HAP-1 (cell line): ENCODE data around the gene SLC39A11.
"Not testable (repeated sequence)": the region's sequence is repeated elsewhere in the genome, so short reads cannot be mapped to it uniquely, and the experiment has no call there.

Experiments used
- DNase-seq, 2 experiments: peaks; one replicate each; pipeline ENCODE4 v3.0.0-alpha.2; 2016 to 2020; ENCODE audit warnings: low spot score in 2 of 2
- H3K27me3 ChIP-seq: fragments of 250-450 bp; sonication (Bioruptor Pico); 2 replicates; pipeline ENCODE4 v1.5.1; 2020; ENCODE audit warnings: low read depth, mild to moderate bottlenecking, moderate library complexity
- H3K36me3 ChIP-seq: fragments of 250-450 bp; sonication (Bioruptor Pico); replicated peaks from 2 replicates; pipeline ENCODE4 v1.5.1; 2020; ENCODE audit warnings: mild to moderate bottlenecking
- H3K4me1 ChIP-seq: fragments of 250-450 bp; sonication (Bioruptor Pico); 2 replicates; pipeline ENCODE4 v1.5.1; 2020; ENCODE audit warnings: mild to moderate bottlenecking
- H3K4me3 ChIP-seq: fragments of 250-450 bp; sonication (Bioruptor Pico); 2 replicates; pipeline ENCODE4 v1.5.1; 2020; ENCODE audit warnings: mild to moderate bottlenecking, moderate library complexity
- H3K9me3 ChIP-seq: fragments of 250-450 bp; sonication (Bioruptor Pico); 2 replicates; pipeline ENCODE4 v1.5.1; 2020; ENCODE audit warnings: mild to moderate bottlenecking, moderate library complexity
- in situ Hi-C: fragments of 300-500 bp; cut with MboI; formaldehyde crosslinking; loops from 3 replicates; pipeline ENCODE4 v1.14.3; 2020; ENCODE audit warnings: low sequenced_read_pairs, inconsistent platforms, mixed read lengths

Gene SLC39A11

DNA sequence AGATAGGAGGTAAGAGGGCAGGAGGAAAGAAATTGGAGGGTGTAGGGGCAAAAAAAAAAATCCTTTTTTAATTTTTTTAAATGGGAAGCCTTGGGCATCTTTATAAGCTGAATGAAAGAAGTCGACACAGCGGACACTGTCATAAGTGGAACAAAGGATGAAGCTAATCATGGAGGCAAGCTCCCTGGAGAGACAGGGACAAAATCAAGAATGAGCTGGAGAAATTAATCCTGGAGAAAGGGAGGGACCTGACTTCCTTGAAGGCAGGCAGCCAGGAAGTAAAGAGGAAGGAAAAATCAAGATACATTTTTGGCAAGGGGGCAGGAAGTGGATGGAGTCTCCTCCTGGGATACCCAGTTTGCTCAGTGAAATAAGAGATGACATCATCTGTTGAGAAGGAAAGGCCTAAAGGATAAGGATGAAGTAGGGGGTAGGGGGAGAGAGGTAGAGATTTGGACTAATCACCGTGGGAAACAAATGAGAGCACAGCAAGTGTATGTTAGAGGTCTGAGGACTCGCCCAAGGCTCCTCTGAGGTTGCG is 179.3 kb downstream of the SLC39A11 start:
- no peak overlapping the region for H3K4me3 ChIP-seq
- in situ Hi-C loops: no loop called here
- no peaks in the 10 kb centered on the region for H3K9me3 ChIP-seq
- H3K4me1 ChIP-seq: no peaks in the 10 kb centered on the region
- H3K36me3 ChIP-seq: no peaks in the 10 kb centered on the region
- DNase-seq: no peak
- H3K27me3 ChIP-seq: no peaks in the 10 kb centered on the region

DNA sequence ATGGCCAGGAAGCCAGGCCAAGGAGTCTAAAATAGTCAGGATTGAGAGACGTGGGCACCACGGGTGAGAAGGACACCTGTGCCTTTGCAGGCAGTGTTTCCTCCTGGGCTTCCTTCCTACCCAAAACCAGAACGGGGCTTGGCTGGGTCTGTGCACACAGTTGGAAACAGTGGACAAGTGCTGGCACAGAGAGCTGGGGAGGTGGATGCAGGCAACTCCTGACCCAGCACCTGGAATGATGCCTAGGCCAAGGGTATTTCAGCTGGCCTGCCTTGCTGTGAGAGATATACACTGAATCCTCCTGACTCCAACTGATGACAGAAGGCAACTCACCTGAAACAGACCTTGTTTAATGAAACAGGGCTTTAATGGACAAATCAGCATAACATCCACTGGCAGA is 186.2 kb downstream of the SLC39A11 start:
- DNase-seq: no peak
- Histone ChIP-seq H3K4me3 (no peak overlapping the region), H3K36me3 (no peaks in the 10 kb centered on the region), H3K9me3 (no peaks in the 10 kb centered on the region), H3K4me1 (no peaks in the 10 kb centered on the region), H3K27me3 (no peaks in the 10 kb centered on the region)
- in situ Hi-C loops: no loop called here

DNA sequence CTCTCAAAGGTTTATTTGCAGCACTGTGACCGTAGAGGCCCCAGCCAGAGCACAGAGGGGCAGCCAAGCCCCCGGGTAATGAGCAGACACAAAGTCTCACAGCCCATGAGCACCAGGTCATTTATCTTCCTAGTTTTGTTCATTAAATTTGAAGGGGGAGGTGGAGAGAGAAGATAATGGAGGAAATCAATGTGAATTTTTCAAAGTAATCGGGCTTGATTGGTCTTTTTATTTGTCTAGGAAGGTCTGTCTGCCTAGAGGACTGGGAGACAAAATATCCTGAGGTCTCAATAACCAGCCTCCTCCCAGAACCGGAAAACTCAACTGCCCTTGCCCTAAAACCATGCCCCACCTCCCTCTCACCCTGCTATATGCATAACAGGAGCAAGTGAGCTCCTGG is 189.0 kb downstream of the SLC39A11 start:
- H3K4me1 ChIP-seq: no peaks in the 10 kb centered on the region
- no peak overlapping the region for H3K4me3 ChIP-seq
- no peak for DNase-seq
- H3K27me3 ChIP-seq: no peaks in the 10 kb centered on the region
- H3K36me3 ChIP-seq: no peaks in the 10 kb centered on the region
- in situ Hi-C loops: no loop called here
- H3K9me3 ChIP-seq: no peaks in the 10 kb centered on the region

- no peaks in the 10 kb centered on the region for H3K36me3 ChIP-seq
- no peaks in the 10 kb centered on the region for H3K9me3 ChIP-seq
- H3K4me3 ChIP-seq: no peak overlapping the region
- no peaks in the 10 kb centered on the region for H3K4me1 ChIP-seq
- in situ Hi-C loops: no loop called here
- no peaks in the 10 kb centered on the region for H3K27me3 ChIP-seq
- DNase-seq: no peak
Observed at GRCh38 chr17:72901657-72902056, 190.8 kb downstream of the SLC39A11 start.

DNA sequence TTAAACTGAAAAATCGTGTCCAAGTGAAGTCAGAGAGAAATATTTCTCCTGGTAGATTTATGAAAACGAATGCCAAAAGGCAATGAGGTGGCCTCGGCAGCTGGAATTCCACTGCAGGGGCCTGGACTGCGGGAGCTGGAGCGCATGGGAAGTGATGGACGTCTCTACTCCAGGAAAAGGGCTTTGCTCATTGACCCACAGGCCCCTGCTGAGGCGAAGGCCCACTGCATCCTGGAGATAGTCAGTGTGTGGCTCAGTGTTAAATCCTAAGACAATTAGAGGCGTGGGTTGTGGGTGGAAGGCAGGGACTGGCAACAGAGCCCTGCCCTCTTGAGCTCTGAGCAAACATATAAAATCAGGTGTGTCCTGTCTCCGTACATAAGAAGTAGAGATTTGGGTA is 191.4 kb downstream of the SLC39A11 start:
- no peaks in the 10 kb centered on the region for H3K36me3 ChIP-seq
- in situ Hi-C loops: no loop called here
- H3K27me3 ChIP-seq: no peaks in the 10 kb centered on the region
- no peaks in the 10 kb centered on the region for H3K4me1 ChIP-seq
- DNase-seq: no peak
- H3K9me3 ChIP-seq: no peaks in the 10 kb centered on the region
- H3K4me3 ChIP-seq: no peak overlapping the region

DNA sequence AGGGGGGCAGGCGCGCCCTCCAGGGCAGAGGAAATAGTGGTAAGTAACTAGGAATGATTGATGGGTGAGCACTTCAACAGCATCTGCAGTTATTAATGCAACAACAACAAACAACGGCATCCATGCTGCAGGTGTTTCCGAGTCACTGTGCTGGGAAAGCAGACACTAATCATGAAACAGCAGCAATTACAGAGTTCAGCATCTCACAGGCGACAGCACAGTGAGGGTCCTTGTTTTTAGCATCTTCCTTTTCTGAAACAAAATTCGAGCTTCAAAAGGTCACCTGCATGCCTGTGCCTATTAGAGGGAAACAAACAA is 191.9 kb downstream of the SLC39A11 start:
- H3K36me3 ChIP-seq: no peaks in the 10 kb centered on the region
- H3K4me1 ChIP-seq: no peaks in the 10 kb centered on the region
- no peaks in the 10 kb centered on the region for H3K27me3 ChIP-seq
- in situ Hi-C loops: no loop called here
- H3K9me3 ChIP-seq: no peaks in the 10 kb centered on the region
- DNase-seq: no peak
- H3K4me3 ChIP-seq: no peak overlapping the region

DNA sequence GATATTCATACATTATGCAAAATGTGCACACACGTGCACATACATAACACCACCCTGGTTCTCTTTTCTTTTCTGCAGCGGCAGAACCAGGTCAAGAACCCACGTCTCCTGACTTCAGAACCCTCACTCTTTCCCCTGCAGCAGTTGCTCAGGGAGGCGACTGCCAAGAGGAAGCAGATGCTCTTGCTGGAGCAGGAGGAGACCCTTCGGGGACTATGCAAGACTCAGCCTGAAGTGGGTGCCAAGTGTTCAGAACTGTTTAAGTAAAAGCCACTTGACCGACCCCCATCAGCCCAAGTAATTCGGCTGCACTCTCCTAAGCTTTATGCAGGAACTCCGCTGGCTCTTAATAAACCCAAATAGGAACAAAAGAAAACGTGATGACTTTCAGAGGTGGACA is 193.8 kb downstream of the SLC39A11 start:
- Histone ChIP-seq H3K9me3 (no peaks in the 10 kb centered on the region), H3K4me1 (no peaks in the 10 kb centered on the region), H3K36me3 (no peaks in the 10 kb centered on the region), H3K27me3 (no peaks in the 10 kb centered on the region), H3K4me3 (no peak overlapping the region)
- in situ Hi-C loops: no loop called here
- DNase-seq: no peak

DNA sequence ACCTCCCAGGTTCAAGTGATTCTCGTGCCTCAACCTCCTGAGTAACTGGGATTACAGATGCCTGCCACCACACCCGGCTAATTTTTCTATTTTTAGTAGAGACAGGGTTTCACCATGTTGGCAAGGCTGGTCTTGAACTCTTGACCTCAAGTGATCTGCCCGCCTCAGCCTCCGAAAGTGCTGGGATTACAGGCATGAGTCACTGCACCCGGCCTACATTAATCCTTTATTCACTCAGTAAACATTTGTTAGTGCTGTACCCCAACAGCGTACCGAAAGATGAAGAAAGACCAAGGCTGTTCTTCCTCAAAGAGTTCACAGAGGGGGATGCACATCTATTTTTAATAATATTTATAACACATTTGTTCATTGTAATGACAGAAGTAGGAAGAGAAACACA is 196.2 kb downstream of the SLC39A11 start:
- in situ Hi-C loops, H3K4me3 ChIP-seq, H3K9me3 ChIP-seq, DNase-seq, H3K36me3 ChIP-seq, H3K27me3 ChIP-seq, H3K4me1 ChIP-seq: not testable (repeated sequence)

DNA sequence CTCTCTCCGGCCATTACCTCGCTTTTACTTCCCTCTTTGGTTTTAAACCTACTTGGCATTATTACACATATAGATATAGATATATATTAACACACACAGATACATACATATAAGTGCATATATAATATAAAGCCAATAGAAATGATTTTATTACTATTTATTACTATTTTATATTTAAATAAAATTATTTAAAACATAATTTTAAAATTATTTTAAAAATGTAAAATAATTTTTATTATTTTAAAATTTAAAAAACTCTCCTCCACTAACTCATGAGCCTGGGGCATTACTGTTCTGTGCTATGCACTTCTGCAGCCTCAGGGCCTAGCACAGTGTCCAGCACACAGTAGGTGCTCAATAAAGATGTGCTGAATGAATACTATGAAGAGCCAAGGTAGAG is 200.9 kb downstream of the SLC39A11 start:
- in situ Hi-C loops: no loop called here
- DNase-seq: no peak
- Histone ChIP-seq H3K27me3 (no peaks in the 10 kb centered on the region), H3K36me3 (no peaks in the 10 kb centered on the region), H3K9me3 (no peaks in the 10 kb centered on the region), H3K4me1 (no peaks in the 10 kb centered on the region), H3K4me3 (no peak overlapping the region)

GRCh38 chr17:72890711-72891110 is 201.8 kb downstream of the SLC39A11 start:
- no peaks in the 10 kb centered on the region for H3K4me1 ChIP-seq
- in situ Hi-C loops: no loop called here

DNA sequence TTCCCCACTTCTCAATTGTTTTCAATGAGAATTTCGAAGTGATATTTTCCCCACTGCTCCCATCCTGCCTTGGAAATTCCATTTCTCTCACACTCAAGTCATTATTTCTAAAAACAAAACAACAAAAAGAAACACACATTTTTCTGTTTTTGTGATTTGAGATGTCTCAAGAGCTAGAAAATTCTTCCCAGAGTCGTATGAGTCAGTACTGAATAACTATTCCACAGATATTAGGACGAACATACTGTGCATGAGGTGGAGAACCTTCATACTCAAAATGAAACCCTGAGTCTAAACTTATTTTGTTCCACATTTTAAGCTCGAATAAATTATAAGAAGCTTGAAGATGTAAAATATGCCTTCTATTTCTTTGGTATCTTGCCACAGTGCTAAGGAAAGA is 204.6 kb downstream of the SLC39A11 start:
- in situ Hi-C loops: no loop called here
- no peak for DNase-seq
- H3K9me3 ChIP-seq: no peaks in the 10 kb centered on the region
- H3K4me3 ChIP-seq: no peak overlapping the region
- H3K36me3 ChIP-seq: no peaks in the 10 kb centered on the region
- no peaks in the 10 kb centered on the region for H3K4me1 ChIP-seq
- H3K27me3 ChIP-seq: no peaks in the 10 kb centered on the region

More at GRCh38 chr17:72890711-72891110, 201.8 kb downstream of the SLC39A11 start:
- Histone ChIP-seq H3K27me3 (no peaks in the 10 kb centered on the region), H3K36me3 (no peaks in the 10 kb centered on the region), H3K4me3 (no peak overlapping the region), H3K9me3 (no peaks in the 10 kb centered on the region)
- DNase-seq: no peak

DNA sequence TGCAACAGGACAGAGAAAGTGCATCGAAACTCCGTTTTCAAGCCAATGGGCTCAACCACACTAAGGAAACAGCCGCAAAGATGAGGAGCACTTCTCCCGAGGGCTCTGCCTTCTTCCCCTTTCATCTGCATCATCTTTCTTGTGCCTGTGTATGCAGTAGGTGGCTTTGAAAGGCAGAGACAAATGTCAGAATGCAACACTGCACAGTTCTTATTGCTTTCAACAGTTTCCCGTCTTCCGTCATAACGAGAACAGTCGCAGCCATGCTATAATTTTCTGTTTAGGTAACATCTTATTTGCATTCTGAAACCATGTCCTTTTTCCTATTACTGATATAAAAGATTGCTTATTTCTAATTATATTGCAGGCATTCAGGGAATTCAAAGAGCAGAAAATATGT is 205.2 kb downstream of the SLC39A11 start:
- Histone ChIP-seq H3K4me1 (no peaks in the 10 kb centered on the region), H3K9me3 (no peaks in the 10 kb centered on the region), H3K4me3 (no peak overlapping the region), H3K36me3 (no peaks in the 10 kb centered on the region), H3K27me3 (no peaks in the 10 kb centered on the region)
- no peak for DNase-seq
- in situ Hi-C loops: no loop called here

GRCh38 chr17:72886622-72887021 is 205.9 kb downstream of the SLC39A11 start:
- Histone ChIP-seq H3K36me3 (no peaks in the 10 kb centered on the region), H3K4me3 (no peak overlapping the region), H3K27me3 (no peaks in the 10 kb centered on the region), H3K9me3 (no peaks in the 10 kb centered on the region), H3K4me1 (no peaks in the 10 kb centered on the region)
- in situ Hi-C loops: no loop called here
- DNase-seq: no peak

DNA sequence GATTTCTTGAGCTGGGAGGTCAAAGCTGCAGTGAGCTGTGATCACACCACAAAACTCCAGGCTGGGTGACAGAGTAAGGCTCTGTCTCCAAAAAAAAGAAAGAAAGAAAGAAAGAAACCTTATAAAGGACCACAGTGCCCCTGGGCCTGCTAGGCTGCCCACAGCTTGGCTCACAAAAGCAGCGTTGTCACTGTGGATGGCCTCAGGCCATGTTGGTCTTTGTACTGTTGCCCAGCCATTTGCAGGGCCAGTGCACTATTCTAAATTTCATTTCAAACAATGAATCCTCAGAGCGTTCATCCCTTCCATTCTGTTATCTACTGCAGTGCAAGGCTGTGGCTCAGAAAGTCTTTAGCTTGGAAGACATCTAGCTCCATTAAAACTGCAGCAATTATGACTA is 208.4 kb downstream of the SLC39A11 start:
- Histone ChIP-seq H3K36me3 (no peaks in the 10 kb centered on the region), H3K4me1 (no peaks in the 10 kb centered on the region), H3K4me3 (no peak overlapping the region), H3K9me3 (no peaks in the 10 kb centered on the region), H3K27me3 (no peaks in the 10 kb centered on the region)
- DNase-seq: no peak
- in situ Hi-C loops: no loop called here

GRCh38 chr17:72883351-72883750 is 209.1 kb downstream of the SLC39A11 start:
- peaks cover 3% of the 10 kb centered on the region; the same call in 1 of the 2 replicates for H3K9me3 ChIP-seq
- DNase-seq: no peak
- H3K36me3 ChIP-seq: no peaks in the 10 kb centered on the region
- in situ Hi-C loops: no loop called here
- no peaks in the 10 kb centered on the region for H3K27me3 ChIP-seq
- H3K4me3 ChIP-seq: no peak overlapping the region
- no peaks in the 10 kb centered on the region for H3K4me1 ChIP-seq
